ENCODE results near the gene AAMDC.
"Not testable (repeated sequence)": the region's sequence is repeated elsewhere in the genome, so short reads cannot be mapped to it uniquely, and the experiment has no call there.

AAMDC gene

GRCh38 chr11:77886401-77886800, 65.5 kb downstream of the AAMDC start:
- DNase-seq (ENCODE audit: low spot score): no peak

GRCh38 chr11:77889045-77889444, 68.1 kb downstream of the AAMDC start:
- not testable (repeated sequence) for DNase-seq (ENCODE audit: low spot score)

GRCh38 chr11:77890100-77890614, 69.2 kb downstream of the AAMDC start:
- not testable (repeated sequence) for DNase-seq (ENCODE audit: low spot score)

- DNase-seq (ENCODE audit: low spot score): not testable (repeated sequence)
These were observed 69.7 kb downstream of the AAMDC start for GRCh38 chr11:77890619-77891056.

GRCh38 chr11:77891256-77891655, 70.3 kb downstream of the AAMDC start:
- DNase-seq (ENCODE audit: low spot score): not testable (repeated sequence)

- DNase-seq (ENCODE audit: low spot score): not testable (repeated sequence)
These were observed 70.8 kb downstream of the AAMDC start for GRCh38 chr11:77891703-77892102.

- DNase-seq (ENCODE audit: low spot score): not testable (repeated sequence)
These were observed 74.0 kb downstream of the AAMDC start for GRCh38 chr11:77894949-77895348.

GRCh38 chr11:77908835-77909234, 87.9 kb downstream of the AAMDC start:
- DNase-seq (ENCODE audit: low spot score): no peak

- no peak for DNase-seq (ENCODE audit: low spot score)
These were observed 88.3 kb downstream of the AAMDC start for GRCh38 chr11:77909277-77909676.

- DNase-seq (ENCODE audit: low spot score): not testable (repeated sequence)
These were observed 89.9 kb downstream of the AAMDC start for GRCh38 chr11:77910828-77911227.

- DNase-seq (ENCODE audit: low spot score): not testable (repeated sequence)
These were observed 92.8 kb downstream of the AAMDC start for GRCh38 chr11:77913608-77914306.

- not testable (repeated sequence) for DNase-seq (ENCODE audit: low spot score)
These were observed 93.4 kb downstream of the AAMDC start for GRCh38 chr11:77914307-77914791.

- not testable (repeated sequence) for DNase-seq (ENCODE audit: low spot score)
These were observed 96.8 kb downstream of the AAMDC start for GRCh38 chr11:77917713-77918112.

Measured in ecto neural progenitor cell (in vitro differentiated cells).